A549 (cell line): ENCODE measurements around the gene POLR2H. TPM values are rescaled to one million over a fixed set of nuclear protein-coding genes. Genes with fewer than 3 reads are reported as not detected.

Experiments
- ATAC-seq, 2 experiments: fragments of 200-7000 bp in 1 of 2; fragments of >200 bp in 1 of 2; cut with Nextera tagmentation in 1 of 2; cut with Tn5 transposase in 1 of 2; 3 replicates each; pipeline versions ENCODE4 v1.8.0 to v1.9.1; 2018 to 2020; ENCODE audit warnings: mild to moderate bottlenecking in 1 of 2, moderate library complexity in 1 of 2
- CTCF ChIA-PET: fragments of 300-600 bp; sonication (Branson Sonifier 250); formaldehyde crosslinking; extraction: SDS; loops from one replicate; lab custom pipeline; 2021; ENCODE audit warnings: antibody characterized with exemption, inconsistent platforms; lab: Yijun Ruan, JAX
- POLR2A ChIA-PET: fragments of 350-600 bp; formaldehyde crosslinking; extraction: SDS; loops from one replicate; lab custom pipeline; 2021; ENCODE audit warnings: antibody characterized with exemption, inconsistent platforms; lab: Yijun Ruan, JAX
- DNase-seq, 2 experiments: peaks; one replicate each; pipeline versions ENCODE4 v3.0.0 to v3.0.0-alpha.2; 2011 to 2016; ENCODE audit warnings: low read depth in 1 of 2, low spot score in 1 of 2
- FAIRE-seq: peaks from 2 replicates; lab custom pipeline; 2011; peaks lifted over from hg19 to GRCh38; lab: Jason Lieb, UNC
- H3K27ac ChIP-seq, 2 experiments: fragments of >200 bp; sonication (Bioruptor Twin); formaldehyde crosslinking; 3 replicates each; pipeline ENCODE4 v1.5.1; 2016 to 2017
- H3K4me1 ChIP-seq: fragments of >200 bp; sonication (Bioruptor Twin); formaldehyde crosslinking; 3 replicates; pipeline ENCODE4 v1.6.1; 2016
- H3K4me2 ChIP-seq: fragments of >200 bp; sonication (Bioruptor Twin); formaldehyde crosslinking; 3 replicates; pipeline ENCODE4 v1.6.1; 2016
- H3K4me3 ChIP-seq: fragments of >200 bp; sonication (Bioruptor Twin); formaldehyde crosslinking; 3 replicates; pipeline ENCODE4 v1.5.1; 2016
- H3K9me3 ChIP-seq: fragments of >200 bp; sonication (Bioruptor Twin); formaldehyde crosslinking; 3 replicates; pipeline ENCODE4 v1.6.1; 2016
- BCL3 ChIP-seq: fragments of >200 bp; sonication (Bioruptor Twin); formaldehyde crosslinking; IDR thresholded peaks from 3 replicates; pipeline ENCODE4 v1.6.1; 2016
- CBX2 ChIP-seq: fragments of 200-600 bp; sonication (generic); IDR thresholded peaks from 2 replicates; pipeline ENCODE4 v1.6.1; 2016; ENCODE audit warnings: low read depth, mild to moderate bottlenecking, borderline replicate concordance
- CBX8 ChIP-seq: fragments of 200-600 bp; sonication (generic); IDR thresholded peaks from 2 replicates; pipeline ENCODE4 v1.6.1; 2016
- CEBPB ChIP-seq, 2 experiments: fragments of >200 bp in 1 of 2; sonication (Bioruptor Twin) in 1 of 2; formaldehyde crosslinking in 1 of 2; IDR thresholded peaks; 2 replicates each; pipeline ENCODE4 v1.6.1; 2012 to 2016
- CTCF ChIP-seq: fragments of >200 bp; sonication (Bioruptor Twin); formaldehyde crosslinking; IDR thresholded peaks from 3 replicates; pipeline ENCODE4 v1.5.1; 2016
- EHMT2 ChIP-seq: fragments of 200-600 bp; sonication (generic); IDR thresholded peaks from 2 replicates; pipeline ENCODE4 v1.6.1; 2016; ENCODE audit warnings: antibody characterized with exemption, low read depth, mild to moderate bottlenecking, moderate library complexity
- FOXS1 ChIP-seq: fragments of 250-450 bp; sonication (Bioruptor Pico); IDR thresholded peaks from 2 replicates; pipeline ENCODE4 v1.5.0; 2020; ENCODE audit warnings: mild to moderate bottlenecking, moderate library complexity
- GATA3 ChIP-seq: IDR thresholded peaks from 2 replicates; pipeline ENCODE4 v1.6.1; 2012; ENCODE audit warnings: borderline replicate concordance
- HOXB13 ChIP-seq: fragments of 250-450 bp; sonication (Bioruptor Pico); IDR thresholded peaks from 2 replicates; pipeline ENCODE4 v1.5.0; 2020; ENCODE audit warnings: low read depth, mild to moderate bottlenecking, moderate library complexity
- JUNB ChIP-seq: fragments of >200 bp; sonication (Bioruptor Twin); formaldehyde crosslinking; IDR thresholded peaks from 2 replicates; pipeline ENCODE4 v1.6.1; 2016
- KDM1A ChIP-seq: fragments of 200-600 bp; sonication (generic); IDR thresholded peaks from 2 replicates; pipeline ENCODE4 v1.6.1; 2016; ENCODE audit warnings: low read depth, mild to moderate bottlenecking
- MAZ ChIP-seq: fragments of 150-350 bp; IDR thresholded peaks from 2 replicates; pipeline ENCODE4 v1.6.1; 2014; ENCODE audit warnings: antibody characterized with exemption, low read depth, low read length, borderline replicate concordance
- NR3C1 ChIP-seq: fragments of >200 bp; sonication (Bioruptor Twin); formaldehyde crosslinking; IDR thresholded peaks from 3 replicates; pipeline ENCODE4 v1.6.1; 2017
- PHF8 ChIP-seq: fragments of 200-600 bp; sonication (generic); IDR thresholded peaks from 2 replicates; pipeline ENCODE4 v1.6.1; 2016; ENCODE audit warnings: low read depth, mild to moderate bottlenecking, antibody characterized with exemption, moderate library complexity, borderline replicate concordance
- RCOR1 ChIP-seq: fragments of 150-350 bp; IDR thresholded peaks from 2 replicates; pipeline ENCODE4 v1.6.1; 2014; ENCODE audit warnings: antibody characterized with exemption, low read length, low read depth
- RFX5 ChIP-seq: fragments of 450-650 bp; IDR thresholded peaks from 2 replicates; pipeline ENCODE4 v1.7.1; 2014; ENCODE audit warnings: antibody characterized with exemption, mild to moderate bottlenecking, moderate library complexity
- SREBF2 ChIP-seq: fragments of 450-650 bp; IDR thresholded peaks from 2 replicates; pipeline ENCODE4 v1.6.1; 2014; ENCODE audit warnings: mild to moderate bottlenecking, moderate library complexity
- TFCP2L1 ChIP-seq: fragments of 250-450 bp; sonication (Bioruptor Pico); IDR thresholded peaks from 2 replicates; pipeline ENCODE4 v1.5.0; 2021; ENCODE audit warnings: mild to moderate bottlenecking
- ZC3H11A ChIP-seq: fragments of 450-650 bp; IDR thresholded peaks from 2 replicates; pipeline ENCODE4 v1.6.1; 2014; ENCODE audit warnings: antibody characterized with exemption, mild to moderate bottlenecking
- ZFP36 ChIP-seq: fragments of 450-650 bp; IDR thresholded peaks from 2 replicates; pipeline ENCODE4 v1.6.1; 2014; ENCODE audit warnings: borderline replicate concordance; ENCODE audit not compliant: partially characterized antibody
- ZSCAN20 ChIP-seq: fragments of 250-450 bp; sonication (Bioruptor Pico); IDR thresholded peaks from 2 replicates; pipeline ENCODE4 v1.8.0; 2022; ENCODE audit warnings: mild to moderate bottlenecking, moderate library complexity
- WGBS: methylation state at CpG from one replicate; pipeline ENCODE4 v1.1.6; 2017; ENCODE audit errors: missing lambda C conversion rate; 5-methylcytosine and 5-hydroxymethylcytosine counted together
- polyA plus RNA-seq, 4 experiments: library from polyadenylated mRNA; depleted of rRNA in 3 of 4; stranded (reverse); fragments of >200 nt; fragmentation: RNase III in 1 of 4; extraction: RNeasy Plus Mini Kit Qiagen cat#74134 plus additional on column Dnase treatment in 1 of 4; gene quantifications; 2 replicates in 3 of 4; 3 replicates in 1 of 4; pipeline ENCODE4 v1.2.3, GENCODE V29; 2011 to 2017

The POLR2H gene
- polyA plus RNA-seq, 2 of the 4 experiments (the other 2 are of a cell fraction): 104 to 127 TPM

- H3K27ac ChIP-seq: peak overlapping the region in 1 of 2 experiments; percentile 40; a peak in 1 of 6 replicates
- TF ChIP-seq HOXB13 (no peak), PHF8 (no peak), KDM1A (no peak), GATA3 (no peak), ZSCAN20 (CRISPR knock-in tag) (no peak), BCL3 (no peak), FOXS1 (CRISPR knock-in tag) (no peak), CTCF (no peak)
These were observed 39.8 kb upstream of the POLR2H start for GRCh38 chr3:184321666-184322065.

GRCh38 chr3:184322731-184323487 lies 38.6 kb upstream of the POLR2H start:
- Histone ChIP-seq H3K4me3 (no peak overlapping the region), H3K27ac (no peak overlapping the region)
- DNase-seq: no peak
- 91% methylated on average over 16 of the region's 20 CpGs for WGBS
- POLR2A ChIA-PET: interaction anchor here (0.6 kb wide), 1 partner anchor 40 kb away, joined by 3 read pairs; no protein-coding TSS in a partner anchor
- TF ChIP-seq HOXB13 (no peak), CEBPB (IDR thresholded peaks at IDR 0.05) (no peak), ZC3H11A (no peak), SREBF2 (no peak), MAZ (no peak), JUNB (no peak), EHMT2 (no peak), ZSCAN20 (CRISPR knock-in tag) (no peak), ZFP36 (no peak), TFCP2L1 (CRISPR knock-in tag) (no peak), RFX5 (no peak), RCOR1 (no peak), CBX2 (no peak), CBX8 (no peak), CTCF (no peak), NR3C1 (no peak)
- TF ChIP-seq, all 56 proteins: peak for 0
- CTCF ChIA-PET: interaction anchor here (1.2 kb wide), 1 partner anchor 15 kb away, joined by 4 read pairs; the partner anchor contains the start of gene FAM131A
- Histone ChIP-seq H3K4me2 (no peak overlapping the region), H3K4me1 (peaks cover 32% of the 10 kb centered on the region), H3K9me3 (no peaks in the 10 kb centered on the region)
- FAIRE-seq (no peak), ATAC-seq (no peak)

More at GRCh38 chr3:184321666-184322065, 39.8 kb upstream of the POLR2H start:
- 93% methylated on average over 5 of the region's 5 CpGs for WGBS
- no peak for FAIRE-seq
- ChIA-PET POLR2A (no interaction called here), CTCF (interaction anchor here (0.6 kb wide), 1 partner anchor 269 kb away, joined by 3 read pairs; no protein-coding TSS in a partner anchor)
- no peak overlapping the region for H3K4me3 ChIP-seq
- no peaks in the 10 kb centered on the region for H3K9me3 ChIP-seq
- ATAC-seq: no peak
- H3K4me1 ChIP-seq: peaks cover 44% of the 10 kb centered on the region
- no peak overlapping the region for H3K4me2 ChIP-seq
- DNase-seq: no peak
